ENCODE results near the gene EFCAB8.

DNA sequence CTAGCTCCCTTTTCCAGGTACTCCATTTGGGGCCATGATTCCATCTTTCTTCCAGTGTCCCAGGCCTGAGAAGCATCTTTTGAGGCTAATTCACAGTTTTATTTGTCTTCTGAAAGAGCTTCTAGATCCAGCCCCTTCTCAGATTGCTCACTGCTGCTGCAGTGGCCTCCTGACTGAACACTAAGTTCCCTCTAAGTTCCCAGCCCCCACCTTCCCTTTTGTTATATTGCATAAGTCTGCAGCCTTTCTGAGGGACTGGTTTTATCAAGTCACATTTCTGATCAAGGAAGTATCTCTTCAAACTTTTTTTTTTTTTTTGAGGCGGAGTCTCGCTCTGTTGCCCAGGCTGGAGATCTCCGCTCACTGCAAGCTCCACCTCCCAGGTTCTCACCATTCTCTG is 28.3 kb upstream of the EFCAB8 start:
- TF ChIP-seq, protein P1, sequence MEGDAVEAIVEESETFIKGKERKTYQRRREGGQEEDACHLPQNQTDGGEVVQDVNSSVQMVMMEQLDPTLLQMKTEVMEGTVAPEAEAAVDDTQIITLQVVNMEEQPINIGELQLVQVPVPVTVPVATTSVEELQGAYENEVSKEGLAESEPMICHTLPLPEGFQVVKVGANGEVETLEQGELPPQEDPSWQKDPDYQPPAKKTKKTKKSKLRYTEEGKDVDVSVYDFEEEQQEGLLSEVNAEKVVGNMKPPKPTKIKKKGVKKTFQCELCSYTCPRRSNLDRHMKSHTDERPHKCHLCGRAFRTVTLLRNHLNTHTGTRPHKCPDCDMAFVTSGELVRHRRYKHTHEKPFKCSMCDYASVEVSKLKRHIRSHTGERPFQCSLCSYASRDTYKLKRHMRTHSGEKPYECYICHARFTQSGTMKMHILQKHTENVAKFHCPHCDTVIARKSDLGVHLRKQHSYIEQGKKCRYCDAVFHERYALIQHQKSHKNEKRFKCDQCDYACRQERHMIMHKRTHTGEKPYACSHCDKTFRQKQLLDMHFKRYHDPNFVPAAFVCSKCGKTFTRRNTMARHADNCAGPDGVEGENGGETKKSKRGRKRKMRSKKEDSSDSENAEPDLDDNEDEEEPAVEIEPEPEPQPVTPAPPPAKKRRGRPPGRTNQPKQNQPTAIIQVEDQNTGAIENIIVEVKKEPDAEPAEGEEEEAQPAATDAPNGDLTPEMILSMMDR (IDR thresholded peaks at IDR 0.05; ENCODE audit: low read length), result no peak
- TF ChIP-seq EZH2 (IDR thresholded peaks at IDR 0.05; ENCODE audit: borderline replicate concordance, low read length), result no peak
